Inflammatory macrophage (primary cell): ENCODE data around the gene MYO1F.
"Not testable (repeated sequence)": the region's sequence is repeated elsewhere in the genome, so short reads cannot be mapped to it uniquely, and the experiment has no call there.

Source experiments
- DNase-seq, 2 donors: peaks; one replicate each; pipeline ENCODE4 v3.0.0-alpha.2; 2020 to 2022

Gene MYO1F

GRCh38 chr19:8561075-8561764 is 16.0 kb downstream of the MYO1F start:
- no peak for DNase-seq

GRCh38 chr19:8558325-8558724 is 18.9 kb downstream of the MYO1F start:
- no peak for DNase-seq

- peak; percentile 76 to 90 for DNase-seq
Observed at GRCh38 chr19:8557642-8558238, 19.5 kb downstream of the MYO1F start.

DNA sequence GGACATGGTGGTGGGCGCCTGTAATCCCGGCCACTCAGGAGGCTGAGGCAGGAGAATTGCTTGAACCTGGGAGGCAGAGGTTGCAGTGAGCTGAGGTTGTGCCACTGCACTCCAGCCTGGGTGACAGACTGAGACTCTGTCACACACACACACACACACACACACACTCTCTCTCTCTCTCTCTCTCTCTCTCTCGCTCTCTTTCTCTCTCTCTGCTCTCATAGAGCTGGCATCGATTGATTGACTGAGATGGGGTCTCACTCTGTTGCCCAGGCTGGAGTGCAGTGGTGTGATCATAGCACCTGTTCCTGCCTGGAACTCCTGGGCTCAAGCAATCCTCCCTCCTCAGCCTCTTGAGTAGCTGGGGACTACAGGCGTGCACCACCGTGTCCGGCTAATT is 23.5 kb downstream of the MYO1F start:
- DNase-seq = not testable (repeated sequence)

GRCh38 chr19:8552810-8553209 is 24.4 kb downstream of the MYO1F start:
- no peak for DNase-seq

GRCh38 chr19:8550070-8550469 is 27.2 kb downstream of the MYO1F start:
- DNase-seq = no peak

DNA sequence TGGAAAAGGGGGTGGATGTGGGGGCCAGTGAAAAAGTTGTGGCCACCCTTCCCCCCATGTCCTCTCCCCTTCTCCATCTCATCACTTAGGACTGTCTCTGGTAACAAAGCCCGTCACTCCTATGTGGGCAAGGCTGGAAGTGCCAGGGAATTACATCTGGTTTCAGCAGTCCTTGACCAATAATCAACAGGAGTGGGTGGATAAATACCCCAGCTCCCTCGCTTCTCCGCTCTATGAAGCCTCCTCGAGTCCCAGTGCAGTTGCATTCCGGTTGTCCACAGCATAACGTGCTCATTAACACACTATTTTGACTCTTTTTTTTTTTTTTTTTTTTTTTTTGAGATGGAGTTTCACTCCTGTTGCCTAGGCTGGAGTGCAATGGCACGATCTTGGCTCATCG is 31.5 kb downstream of the MYO1F start:
- DNase-seq = no peak

DNA sequence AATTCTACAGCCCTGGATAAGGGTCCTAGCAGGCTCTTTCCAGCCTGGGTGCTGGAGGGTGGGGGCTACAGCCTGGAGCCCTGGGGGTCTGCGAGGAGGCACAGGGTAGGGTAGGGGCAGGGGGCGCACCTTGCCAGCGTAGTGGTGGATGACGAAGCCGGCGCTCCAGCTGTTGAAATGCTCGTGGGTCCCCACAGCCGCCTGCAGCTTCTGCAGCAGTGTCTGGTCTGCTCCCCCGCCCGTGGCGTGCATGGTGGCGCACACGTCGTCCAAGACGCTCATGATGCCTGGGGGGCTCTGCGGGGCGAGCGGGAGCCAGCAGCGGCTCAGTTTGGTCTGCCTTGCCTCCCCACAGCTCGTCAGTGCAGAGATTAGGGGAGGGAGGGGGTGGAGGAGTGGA is 33.1 kb downstream of the MYO1F start:
- DNase-seq = no peak

DNA sequence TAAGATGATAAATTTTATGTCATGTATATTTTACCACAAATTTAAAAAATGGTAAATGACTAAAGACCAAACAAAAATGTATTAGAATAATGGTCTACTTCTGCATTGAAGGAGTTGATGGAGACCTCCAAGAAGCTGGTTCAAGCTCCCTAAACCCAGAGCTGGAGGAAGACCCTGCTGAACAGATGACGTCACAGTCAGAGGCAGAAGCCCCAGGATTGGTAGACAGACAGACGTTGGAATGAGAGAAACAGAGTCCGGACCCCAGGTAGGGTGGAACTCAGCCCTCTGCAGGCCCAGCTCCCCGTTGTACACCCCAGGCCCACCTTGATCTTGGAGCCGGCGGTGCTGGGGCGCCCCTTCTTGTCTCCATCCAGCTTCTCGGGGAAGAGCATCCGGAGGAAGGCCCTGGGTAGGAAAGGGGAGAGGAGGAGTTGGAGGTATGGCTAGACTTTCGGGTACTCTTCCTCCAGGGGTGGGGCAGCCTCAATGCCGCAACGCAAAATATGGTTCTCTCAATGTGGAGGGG is 37.6 kb downstream of the MYO1F start:
- DNase-seq = no peak

DNA sequence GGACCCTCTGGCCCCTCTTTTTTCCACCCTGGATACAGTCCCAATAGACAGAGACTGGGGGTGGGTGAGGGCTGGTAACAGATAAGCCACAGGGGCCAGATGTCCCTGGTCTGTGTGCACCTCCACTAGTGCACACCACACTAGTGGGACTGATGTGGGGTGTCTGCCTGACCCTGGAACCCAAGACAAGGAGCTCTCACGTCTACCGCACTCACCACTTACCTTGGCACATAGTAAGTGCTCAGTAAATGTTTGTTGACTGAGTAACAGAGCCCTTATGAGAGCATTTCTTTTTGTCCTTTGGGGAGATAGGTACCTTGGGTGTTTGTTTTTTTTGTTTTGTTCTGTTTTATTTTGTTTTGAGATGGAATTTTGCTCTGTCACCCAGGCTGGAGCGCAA is 40.1 kb downstream of the MYO1F start:
- no peak for DNase-seq

GRCh38 chr19:8536282-8536681 is 41.0 kb downstream of the MYO1F start:
- DNase-seq = no peak

DNA sequence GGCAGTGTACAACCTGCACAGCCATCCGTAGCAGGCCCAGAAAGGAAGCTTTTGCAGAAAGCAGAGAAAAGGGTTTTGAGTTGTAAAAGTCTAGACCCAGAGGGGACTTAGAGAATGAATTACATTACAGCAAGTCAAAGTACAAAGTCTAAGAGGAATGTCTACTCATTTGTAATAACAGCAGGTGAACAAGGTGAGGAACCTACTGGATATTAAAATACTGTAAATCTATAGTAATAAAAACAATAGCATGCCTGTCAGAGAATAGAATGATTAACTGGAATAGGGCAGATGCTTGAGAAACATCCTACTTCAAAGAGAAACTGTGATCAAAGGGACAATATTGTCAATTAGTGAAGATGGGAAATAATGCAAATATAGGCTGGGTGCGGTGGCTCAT is 45.0 kb downstream of the MYO1F start:
- DNase-seq = no peak

- DNase-seq = no peak
Observed at GRCh38 chr19:8531470-8531869, 45.8 kb downstream of the MYO1F start.

- DNase-seq = no peak
Observed at GRCh38 chr19:8530061-8530679, 47.1 kb downstream of the MYO1F start.

DNA sequence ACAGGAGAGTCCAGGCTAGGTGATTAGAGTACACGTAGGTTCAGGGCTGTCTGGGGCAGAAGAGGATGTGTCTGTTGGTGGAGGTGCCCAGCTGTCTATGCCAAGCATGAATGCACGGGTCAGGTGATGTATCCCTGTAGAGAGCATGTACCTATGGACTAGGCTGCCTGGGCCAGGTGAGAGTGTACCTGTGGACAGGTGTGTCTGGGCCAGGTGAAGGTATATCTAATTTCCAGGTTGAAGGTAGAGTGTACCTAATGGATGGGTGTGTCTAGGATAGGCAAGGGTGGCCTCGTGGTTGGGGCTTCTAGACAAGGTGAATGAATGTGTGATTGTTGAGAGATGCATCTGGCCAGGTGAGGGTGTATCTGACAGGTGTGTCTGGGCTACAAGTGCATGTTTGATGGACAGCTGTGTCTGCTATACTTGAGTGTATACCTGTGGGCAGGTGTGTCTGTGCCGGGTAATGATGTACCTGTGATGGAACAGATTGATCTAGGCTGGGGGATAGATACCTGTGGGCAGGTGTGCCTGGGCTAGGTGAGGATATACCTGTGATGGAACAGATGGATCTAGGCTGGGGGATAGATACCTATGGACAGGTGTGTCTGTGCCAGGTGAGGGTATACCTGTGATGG is 47.8 kb downstream of the MYO1F start:
- no peak for DNase-seq

- DNase-seq = no peak
Observed at GRCh38 chr19:8528500-8528899, 48.7 kb downstream of the MYO1F start.

DNA sequence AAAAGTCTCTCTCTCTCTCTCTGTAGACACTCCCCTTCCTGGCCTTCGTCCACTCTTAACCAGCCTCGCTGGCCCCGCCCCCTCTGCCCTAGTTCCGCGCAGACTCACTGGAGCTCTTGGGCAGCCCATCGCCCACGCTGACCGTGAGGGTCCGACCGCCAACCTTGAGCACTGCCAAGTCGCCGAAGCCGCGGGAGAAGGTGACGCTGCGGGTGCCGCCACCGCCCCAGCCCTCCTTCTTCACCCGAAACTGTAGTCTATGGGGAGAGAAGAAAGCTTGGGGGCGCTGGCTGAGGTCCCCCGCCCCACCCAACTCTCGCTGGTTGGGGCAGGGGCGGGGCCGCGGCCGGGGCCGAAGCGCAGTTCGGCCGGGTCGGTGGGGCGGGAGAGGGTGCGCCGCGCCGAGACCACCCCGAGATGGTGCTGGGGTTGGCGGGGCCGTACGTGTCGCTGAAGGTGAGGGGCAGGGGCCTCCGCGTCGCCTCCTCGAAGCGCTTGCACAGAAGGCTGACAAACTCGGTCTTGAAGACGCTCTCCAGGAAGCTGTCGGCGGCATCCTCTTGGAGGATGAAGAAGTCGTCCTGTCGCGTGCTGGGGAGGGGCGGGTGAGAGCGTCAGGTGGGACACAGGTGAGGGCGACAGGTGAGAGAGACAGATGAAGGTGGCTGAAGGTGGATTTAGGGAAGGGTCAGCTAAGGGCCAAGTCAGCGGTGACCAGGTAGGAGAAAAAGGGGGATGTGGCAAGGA is 50.7 kb downstream of the MYO1F start:
- DNase-seq = no peak

- DNase-seq = no peak
Observed at GRCh38 chr19:8525401-8525684, 51.9 kb downstream of the MYO1F start.

DNA sequence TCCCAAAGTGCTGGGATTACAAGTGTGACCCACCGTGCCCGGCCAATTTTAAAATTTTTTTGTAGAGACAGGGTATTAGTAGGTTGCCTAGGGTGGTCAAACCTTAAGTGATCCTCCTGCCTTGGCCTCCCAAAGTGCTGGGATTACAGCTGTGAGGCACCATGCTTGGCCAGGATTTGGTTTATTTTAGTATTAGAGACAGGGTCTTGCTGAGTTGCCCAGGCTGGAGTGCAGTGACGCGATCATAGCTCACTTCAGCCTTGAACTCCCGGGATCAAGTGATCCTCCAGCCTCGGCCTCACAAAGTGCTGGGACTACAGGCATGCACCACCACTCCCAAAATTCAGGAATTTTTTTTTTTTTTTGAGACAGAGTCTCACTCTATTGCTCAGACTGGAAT is 57.9 kb downstream of the MYO1F start:
- no peak for DNase-seq

- DNase-seq = no peak
Observed at GRCh38 chr19:8518536-8518935, 58.7 kb downstream of the MYO1F start.

- peak; percentile 88 to 91 for DNase-seq
Observed at GRCh38 chr19:8517551-8518442, 59.4 kb downstream of the MYO1F start.

DNA sequence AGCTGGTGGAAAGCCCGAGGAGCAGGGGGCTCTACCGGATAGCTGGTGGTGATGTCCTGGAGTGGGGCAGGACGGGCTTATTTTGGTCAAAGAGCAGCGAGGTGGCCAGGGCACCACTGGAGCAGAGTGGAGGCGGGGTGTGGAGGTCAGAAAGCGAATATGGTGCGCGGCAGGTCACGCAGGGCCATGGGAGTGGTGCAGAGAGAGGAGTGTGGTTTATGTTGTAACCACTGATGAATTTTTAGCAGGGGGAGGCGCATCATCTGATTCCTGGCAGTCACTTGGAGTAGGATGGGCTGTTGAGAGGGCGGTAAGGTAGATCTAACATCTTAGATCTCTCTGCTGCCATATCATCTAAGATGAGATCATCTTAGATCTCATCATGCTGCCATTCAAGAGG is 61.9 kb downstream of the MYO1F start:
- DNase-seq = peak; percentile 94 to 95
